Upper lobe of left lung (tissue), 6 donors: ENCODE results near the gene ATP4B. TPM values are rescaled to one million over a fixed set of nuclear protein-coding genes. Genes with fewer than 3 reads are reported as not detected.
A peak's percentile ranks its signal among the peaks of the same experiment; 100 is the strongest.

Experiments used
- ATAC-seq, 2 donors: fragments of 200-7000 bp; cut with Tn5 transposase; one replicate each; pipeline ENCODE4 v1.9.1; 2022; ENCODE audit warnings: mild to moderate bottlenecking in 2 of 2, moderate library complexity in 2 of 2; ENCODE audit not compliant: low FRiP score in 2 of 2
- DNase-seq, 2 donors: peaks; one replicate each; pipeline ENCODE4 v3.0.0-alpha.2; 2019 to 2020
- H3K27ac ChIP-seq, 4 donors: fragments of 200-600 bp; sonication (generic); one replicate each; pipeline ENCODE4 v1.5.1; 2016 to 2019
- H3K27me3 ChIP-seq, 4 donors: fragments of 200-600 bp; sonication (generic); one replicate each; pipeline ENCODE4 v1.5.1; 2017 to 2019
- H3K36me3 ChIP-seq, 4 donors: fragments of 200-600 bp; sonication (generic); one replicate each; pipeline ENCODE4 v1.5.1; 2016 to 2019
- H3K4me1 ChIP-seq, 4 donors: fragments of 200-600 bp; sonication (generic); one replicate each; pipeline ENCODE4 v1.5.1; 2018 to 2019
- H3K4me3 ChIP-seq, 4 donors: fragments of 200-600 bp; sonication (generic); one replicate each; pipeline ENCODE4 v1.5.1; 2017 to 2019; ENCODE audit warnings: mild to moderate bottlenecking in 2 of 4, moderate library complexity in 1 of 4
- H3K9me3 ChIP-seq, 4 donors: fragments of 200-600 bp; sonication (generic); one replicate each; pipeline ENCODE4 v1.5.1; 2018 to 2019
- EP300 ChIP-seq, 4 donors: sonication (generic); formaldehyde crosslinking; IDR thresholded peaks; one replicate each; pipeline ENCODE4 v1.5.1; 2017; ENCODE audit warnings: antibody characterized with exemption in 4 of 4, control low read depth in 2 of 4
- POLR2A ChIP-seq, 4 donors: fragments of 450-650 bp; IDR thresholded peaks; one replicate each; pipeline ENCODE4 v1.5.1; 2016 to 2017; ENCODE audit warnings: antibody characterized with exemption in 4 of 4, mild to moderate bottlenecking in 2 of 4
- POLR2AphosphoS5 ChIP-seq, 2 donors: sonication (generic); formaldehyde crosslinking; IDR thresholded peaks; one replicate each; pipeline ENCODE4 v1.5.1; 2017; ENCODE audit warnings: antibody characterized with exemption in 2 of 2
- WGBS, 2 donors: methylation state at CpG; one replicate each; pipeline ENCODE4 v1.1.5; 2017 to 2018; 5-methylcytosine and 5-hydroxymethylcytosine counted together
- total RNA-seq, 6 donors: library from RNA; depleted of rRNA in 4 of 6; stranded (reverse); fragments of >200 nt in 4 of 6; gene quantifications; one replicate each; pipeline versions ENCODE4 v1.1.0 to v1.2.1, GENCODE V29; 2016 to 2021
- TF ChIP-seq, protein P1 (sequence below), 6 experiments: fragments of 450-650 bp in 4 of 6; fragments of 200-600 bp in 2 of 6; sonication (generic) in 2 of 6; IDR thresholded peaks; one replicate each; pipeline ENCODE4 v1.5.1; 2016 to 2019; ENCODE audit warnings: antibody characterized with exemption in 6 of 6
- donor health status: DM: no; HTN: no; CAD: no; lungs with moderate emphysema.
- donor health status: DM: no; HTN: yes; CAD: no; lungs with severe emphysema.

The ATP4B gene
- total RNA-seq, 6 donors from 2014 or later: not detected

DNA sequence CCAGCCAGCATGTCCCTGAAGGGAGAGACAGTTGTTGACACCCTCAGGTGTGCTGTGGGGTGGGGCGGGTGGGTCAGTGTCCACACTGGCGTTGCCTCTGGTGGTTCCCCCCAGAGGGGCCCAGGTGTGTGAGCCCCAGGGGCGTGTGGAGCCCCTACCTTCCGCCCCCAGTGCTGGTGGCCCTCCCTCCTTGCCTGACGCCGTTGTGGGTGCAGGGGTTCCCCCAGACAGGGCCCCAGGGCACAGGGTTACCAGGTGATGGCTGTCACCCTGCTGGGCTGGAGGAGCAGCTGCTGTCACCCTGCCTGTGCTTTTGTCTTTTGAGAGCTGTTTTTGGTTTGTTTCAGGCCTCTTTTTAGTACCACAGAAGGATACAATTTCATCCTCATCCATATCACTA lies 27.2 kb downstream of the ATP4B start:
- TF ChIP-seq EP300 (IDR thresholded peaks at IDR 0.05) (no peak), POLR2A (IDR thresholded peaks at IDR 0.05) (no peak), POLR2AphosphoS5 (IDR thresholded peaks at IDR 0.05) (no peak)
- TF ChIP-seq, protein P1, sequence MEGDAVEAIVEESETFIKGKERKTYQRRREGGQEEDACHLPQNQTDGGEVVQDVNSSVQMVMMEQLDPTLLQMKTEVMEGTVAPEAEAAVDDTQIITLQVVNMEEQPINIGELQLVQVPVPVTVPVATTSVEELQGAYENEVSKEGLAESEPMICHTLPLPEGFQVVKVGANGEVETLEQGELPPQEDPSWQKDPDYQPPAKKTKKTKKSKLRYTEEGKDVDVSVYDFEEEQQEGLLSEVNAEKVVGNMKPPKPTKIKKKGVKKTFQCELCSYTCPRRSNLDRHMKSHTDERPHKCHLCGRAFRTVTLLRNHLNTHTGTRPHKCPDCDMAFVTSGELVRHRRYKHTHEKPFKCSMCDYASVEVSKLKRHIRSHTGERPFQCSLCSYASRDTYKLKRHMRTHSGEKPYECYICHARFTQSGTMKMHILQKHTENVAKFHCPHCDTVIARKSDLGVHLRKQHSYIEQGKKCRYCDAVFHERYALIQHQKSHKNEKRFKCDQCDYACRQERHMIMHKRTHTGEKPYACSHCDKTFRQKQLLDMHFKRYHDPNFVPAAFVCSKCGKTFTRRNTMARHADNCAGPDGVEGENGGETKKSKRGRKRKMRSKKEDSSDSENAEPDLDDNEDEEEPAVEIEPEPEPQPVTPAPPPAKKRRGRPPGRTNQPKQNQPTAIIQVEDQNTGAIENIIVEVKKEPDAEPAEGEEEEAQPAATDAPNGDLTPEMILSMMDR (IDR thresholded peaks at IDR 0.05): no peak
- peaks cover 4 to 56% (median 48%) of the 10 kb centered on the region in 4 donors for H3K36me3 ChIP-seq

DNA sequence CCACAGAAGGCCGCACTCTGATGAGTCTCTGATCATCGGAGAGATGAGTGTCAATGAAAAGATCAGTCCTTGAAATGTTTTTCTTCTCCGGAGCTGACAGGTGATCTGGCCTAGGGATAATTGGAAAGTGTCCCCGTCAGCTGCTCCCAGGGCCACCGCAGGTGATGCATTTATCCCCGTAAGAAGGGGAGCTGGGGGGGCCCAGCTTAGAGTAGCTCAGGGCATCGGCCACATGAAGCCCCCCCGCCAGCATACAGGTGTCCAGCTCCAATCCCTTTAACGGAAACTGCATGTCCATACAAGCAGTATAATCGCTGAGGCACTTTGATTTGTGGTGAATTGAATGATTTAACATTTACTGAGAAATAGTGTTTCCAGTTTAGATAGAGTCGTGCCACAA lies 27.7 kb downstream of the ATP4B start:
- no peaks in the 10 kb centered on the region for H3K4me1 ChIP-seq
- H3K27ac ChIP-seq: no peak overlapping the region
- H3K4me3 ChIP-seq: no peak overlapping the region
- H3K36me3 ChIP-seq: peaks cover 4 to 51% (median 43%) of the 10 kb centered on the region in 4 donors
- H3K9me3 ChIP-seq: no peaks in the 10 kb centered on the region
- no peak for ATAC-seq
- TF ChIP-seq, protein P1 (IDR thresholded peaks at IDR 0.05): no peak
- no peak for TF ChIP-seq EP300 (IDR thresholded peaks at IDR 0.05)
- TF ChIP-seq POLR2AphosphoS5 (IDR thresholded peaks at IDR 0.05): no peak
- TF ChIP-seq POLR2A (IDR thresholded peaks at IDR 0.05): no peak
- no peaks in the 10 kb centered on the region for H3K27me3 ChIP-seq
- DNase-seq: no peak
- WGBS, 2 donors: 97 to 98% methylated on average over 9 to 11 of the region's 11 CpGs

More for the DNA sequence above, 27.2 kb downstream of the ATP4B start:
- Histone ChIP-seq H3K27ac (no peak overlapping the region), H3K27me3 (no peaks in the 10 kb centered on the region), H3K9me3 (no peaks in the 10 kb centered on the region), H3K4me3 (no peak overlapping the region), H3K4me1 (no peaks in the 10 kb centered on the region)
- 86 to 91% methylated on average over 5 to 6 of the region's 6 CpGs for WGBS, 2 donors
- ATAC-seq (no peak), DNase-seq (no peak)

DNA sequence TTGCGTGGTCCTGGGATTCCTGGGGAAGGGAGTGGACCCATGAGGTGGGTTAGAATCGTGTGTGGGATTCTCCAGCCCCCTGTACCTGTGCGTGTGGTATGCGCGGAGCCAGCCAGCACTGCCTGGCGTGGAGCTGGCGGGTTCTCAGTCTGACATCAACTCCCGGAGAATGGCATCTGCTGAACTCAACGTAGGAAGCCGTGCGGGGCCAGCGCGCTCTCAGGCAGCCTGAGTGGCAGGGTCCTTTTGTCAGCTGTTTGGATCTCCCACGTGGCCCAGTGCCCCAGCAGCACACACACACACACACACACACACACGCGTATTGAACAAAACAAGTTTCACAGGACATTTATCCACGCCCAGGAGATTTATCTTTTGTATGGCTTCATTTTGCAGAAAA lies 28.1 kb downstream of the ATP4B start:
- no peaks in the 10 kb centered on the region for H3K4me1 ChIP-seq
- H3K27me3 ChIP-seq: no peaks in the 10 kb centered on the region
- no peak overlapping the region for H3K4me3 ChIP-seq
- ATAC-seq (no peak), DNase-seq (peak in 1 of 2 donors; percentile 64)
- H3K27ac ChIP-seq: no peak overlapping the region
- no peaks in the 10 kb centered on the region for H3K9me3 ChIP-seq
- 94% methylated on average over 17 of the region's 17 CpGs for WGBS, 2 donors
- TF ChIP-seq POLR2A (IDR thresholded peaks at IDR 0.05): no peak
- TF ChIP-seq EP300 (IDR thresholded peaks at IDR 0.05): no peak
- TF ChIP-seq, protein P1 (IDR thresholded peaks at IDR 0.05): no peak
- TF ChIP-seq POLR2AphosphoS5 (IDR thresholded peaks at IDR 0.05): no peak
- H3K36me3 ChIP-seq: peaks cover 4 to 47% (median 38%) of the 10 kb centered on the region in 4 donors

DNA sequence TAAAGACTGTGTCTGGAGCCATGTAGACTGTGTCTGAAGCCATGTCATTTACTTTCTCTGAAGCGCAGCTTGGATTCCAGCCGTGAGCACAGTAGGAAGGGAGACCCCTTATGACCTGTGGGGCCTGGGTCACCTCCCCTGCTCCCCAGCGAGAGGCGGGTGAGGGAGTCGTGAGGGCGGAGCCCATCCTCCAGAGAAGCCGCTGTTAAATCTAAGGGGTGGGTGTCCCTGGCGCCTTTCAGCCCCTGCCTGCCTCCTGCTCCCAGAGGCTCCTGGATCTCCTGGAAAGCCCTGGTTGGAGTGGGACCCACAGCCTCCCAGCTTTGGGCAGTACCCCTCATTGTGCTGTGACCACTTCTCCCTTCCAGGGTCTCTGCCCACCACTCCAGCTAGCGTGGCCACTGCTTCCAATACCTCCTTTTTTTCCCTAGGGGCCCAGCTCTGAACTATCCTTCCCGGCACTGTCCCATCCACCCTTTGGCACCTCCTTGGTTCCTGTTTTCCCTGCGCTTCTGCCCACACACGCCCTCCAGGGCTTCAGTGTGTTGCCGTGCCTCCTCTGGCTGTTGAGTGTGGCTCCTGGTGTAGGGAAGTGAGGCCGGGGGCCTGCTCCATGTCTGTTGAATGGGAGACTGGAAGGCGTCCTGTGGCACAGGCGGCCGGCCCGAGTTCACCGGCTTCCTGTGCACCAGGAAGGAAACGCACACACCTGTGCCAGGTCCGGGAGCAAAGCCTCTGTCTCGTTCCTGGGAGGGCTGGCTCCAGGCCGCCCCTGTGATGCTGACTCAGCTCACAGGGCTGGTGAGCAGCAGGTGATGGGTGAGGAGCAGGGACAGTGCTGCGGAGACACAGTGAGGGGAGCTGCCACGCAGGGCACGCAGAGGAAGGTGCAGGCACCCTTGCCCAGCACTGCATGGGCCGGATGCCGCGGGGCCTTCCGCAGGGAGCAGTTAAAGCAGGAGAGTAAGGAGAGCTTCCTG lies 29.4 kb downstream of the ATP4B start:
- H3K4me3 ChIP-seq: no peak overlapping the region
- ATAC-seq: no peak
- no peak overlapping the region for H3K27ac ChIP-seq
- H3K9me3 ChIP-seq: no peaks in the 10 kb centered on the region
- H3K36me3 ChIP-seq: peaks cover 0 to 37% (median 33%) of the 10 kb centered on the region in 4 donors
- H3K27me3 ChIP-seq: no peaks in the 10 kb centered on the region
- no peaks in the 10 kb centered on the region for H3K4me1 ChIP-seq
- TF ChIP-seq, protein P1 (IDR thresholded peaks at IDR 0.05): no peak
- DNase-seq: peak in 1 of 2 donors; percentile 68
- 86% methylated on average over 14 to 29 of the region's 30 CpGs for WGBS, 2 donors
